Measurements from ENCODE around the gene PYGB. TPM values are rescaled to one million over a fixed set of nuclear protein-coding genes. Genes with fewer than 3 reads are reported as not detected.

Gene PYGB
- total RNA-seq, 6 donors from 2014 or later: 59.4 to 128 (median 98.4) TPM

- TF ChIP-seq EP300 (IDR thresholded peaks at IDR 0.05): no peak
- no peak for TF ChIP-seq POLR2AphosphoS5 (IDR thresholded peaks at IDR 0.05)
- TF ChIP-seq CTCF (IDR thresholded peaks at IDR 0.05): no peak
- TF ChIP-seq POLR2A (IDR thresholded peaks at IDR 0.05): no peak
- no peak for ATAC-seq (ENCODE audit: low FRiP score in 2 of 2)
- Histone ChIP-seq H3K4me3 (no peak overlapping the region), H3K36me3 (peaks cover 23 to 99% (median 90%) of the 10 kb centered on the region in 4 donors), H3K27ac (no peak overlapping the region), H3K4me1 (no peaks in the 10 kb centered on the region), H3K27me3 (no peaks in the 10 kb centered on the region), H3K9me3 (no peaks in the 10 kb centered on the region)
- peak in 1 of 2 donors; percentile 17 for DNase-seq
- WGBS, 2 donors: 80 to 97% methylated on average over 3 to 33 of the region's 33 CpGs
These were observed 33.0 kb downstream of the PYGB start for GRCh38 chr20:25280574-25281535.

GRCh38 chr20:25281541-25281991 lies 33.7 kb downstream of the PYGB start:
- peak in 1 of 2 donors; percentile 19 for DNase-seq
- H3K27ac ChIP-seq: no peak overlapping the region
- H3K27me3 ChIP-seq: no peaks in the 10 kb centered on the region
- H3K4me3 ChIP-seq: no peak overlapping the region
- no peak for ATAC-seq (ENCODE audit: low FRiP score in 2 of 2)
- H3K9me3 ChIP-seq: no peaks in the 10 kb centered on the region
- WGBS, 2 donors: 82 to 88% methylated on average over 18 to 21 of the region's 21 CpGs
- H3K4me1 ChIP-seq: no peaks in the 10 kb centered on the region
- TF ChIP-seq POLR2A (IDR thresholded peaks at IDR 0.05): no peak
- TF ChIP-seq EP300 (IDR thresholded peaks at IDR 0.05): no peak
- no peak for TF ChIP-seq CTCF (IDR thresholded peaks at IDR 0.05)
- no peak for TF ChIP-seq POLR2AphosphoS5 (IDR thresholded peaks at IDR 0.05)
- H3K36me3 ChIP-seq: peaks cover 23 to 99% (median 93%) of the 10 kb centered on the region in 4 donors

DNA sequence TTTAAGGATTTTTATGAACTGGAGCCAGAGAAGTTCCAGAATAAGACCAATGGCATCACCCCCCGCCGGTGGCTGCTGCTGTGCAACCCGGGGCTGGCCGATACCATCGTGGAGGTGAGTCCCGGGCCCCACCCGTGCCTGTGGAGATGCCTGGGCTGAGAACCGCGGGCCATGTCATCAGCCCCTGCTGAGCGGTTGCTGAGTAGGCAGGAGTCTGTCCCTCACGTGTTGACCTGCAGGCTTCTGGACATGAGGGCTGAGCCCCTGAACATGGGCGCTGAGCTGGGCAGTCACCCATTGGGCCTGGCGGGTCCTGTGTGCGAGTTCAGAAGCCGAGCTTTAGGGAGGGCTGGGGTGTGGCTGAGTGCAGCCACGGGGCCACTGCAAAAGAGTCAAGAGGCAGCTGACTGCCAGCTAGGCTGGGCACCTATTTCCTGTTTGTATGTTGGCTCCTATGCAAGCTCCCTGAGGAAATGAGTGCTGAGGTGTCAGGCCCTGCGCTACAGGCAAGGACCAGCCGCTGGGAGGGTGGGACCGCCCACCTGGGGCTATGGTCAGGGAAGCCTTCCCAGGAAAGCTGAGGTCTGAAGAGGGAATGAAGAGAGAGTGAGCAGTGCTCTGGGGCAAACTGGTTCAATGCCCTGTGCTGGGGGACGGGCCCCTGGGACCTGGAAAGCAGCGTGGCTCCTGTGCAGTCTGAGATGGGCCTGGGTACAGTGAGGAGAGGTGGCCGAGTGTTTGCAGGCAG lies 34.3 kb downstream of the PYGB start:
- H3K4me3 ChIP-seq: no peak overlapping the region
- H3K4me1 ChIP-seq: no peaks in the 10 kb centered on the region
- TF ChIP-seq POLR2A (IDR thresholded peaks at IDR 0.05) (no peak), POLR2AphosphoS5 (IDR thresholded peaks at IDR 0.05) (no peak), EP300 (IDR thresholded peaks at IDR 0.05) (no peak), CTCF (IDR thresholded peaks at IDR 0.05) (no peak)
- no peaks in the 10 kb centered on the region for H3K9me3 ChIP-seq
- peak; percentile 15 to 68 for DNase-seq
- ATAC-seq (ENCODE audit: low FRiP score in 2 of 2): no peak
- no peaks in the 10 kb centered on the region for H3K27me3 ChIP-seq
- no peak overlapping the region for H3K27ac ChIP-seq
- WGBS, 2 donors: 90 to 93% methylated on average over 11 to 22 of the region's 22 CpGs
- H3K36me3 ChIP-seq: peaks cover 21 to 99% (median 93%) of the 10 kb centered on the region in 4 donors

- 90 to 93% methylated on average over 11 of the region's 11 CpGs for WGBS, 2 donors
- Histone ChIP-seq H3K27ac (no peak overlapping the region), H3K9me3 (no peaks in the 10 kb centered on the region), H3K36me3 (peaks cover 16 to 99% (median 92%) of the 10 kb centered on the region in 4 donors), H3K27me3 (no peaks in the 10 kb centered on the region), H3K4me1 (no peaks in the 10 kb centered on the region), H3K4me3 (no peak overlapping the region)
- DNase-seq (no peak), ATAC-seq (ENCODE audit: low FRiP score in 2 of 2) (no peak)
- TF ChIP-seq EP300 (IDR thresholded peaks at IDR 0.05): no peak
- TF ChIP-seq CTCF (IDR thresholded peaks at IDR 0.05): no peak
- no peak for TF ChIP-seq POLR2A (IDR thresholded peaks at IDR 0.05)
- no peak for TF ChIP-seq POLR2AphosphoS5 (IDR thresholded peaks at IDR 0.05)
These were observed 34.9 kb downstream of the PYGB start for GRCh38 chr20:25282796-25283195.
